Pancreas (tissue), 10 donors: ENCODE results near the gene INO80D. TPM values are rescaled to one million over a fixed set of nuclear protein-coding genes. Genes with fewer than 3 reads are reported as not detected.

Experiments
- ATAC-seq, 4 donors: fragments of 200-7000 bp; cut with Tn5 transposase; one replicate each; pipeline versions ENCODE4 v1.8.0 to v1.9.1; 2020; ENCODE audit warnings: mild to moderate bottlenecking in 4 of 4, moderate library complexity in 4 of 4
- DNase-seq, 6 donors: peaks; one replicate each; pipeline ENCODE4 v3.0.0-alpha.2; 2020
- FAIRE-seq: peaks from 2 replicates; lab custom pipeline; 2012; peaks lifted over from hg19 to GRCh38; lab: Jason Lieb, UNC
- H3K27ac ChIP-seq, 4 donors: fragments of 200-600 bp; sonication (generic); 1 replicate in 3 of 4; 2 replicates in 1 of 4; pipeline versions ENCODE4 v1.5.0 to v1.8.0; 2020
- H3K27me3 ChIP-seq, 4 donors: fragments of 200-600 bp; one replicate each; pipeline ENCODE4 v1.8.0; 2021
- H3K36me3 ChIP-seq, 3 donors: fragments of 200-600 bp; sonication (generic) in 1 of 3; one replicate each; pipeline versions ENCODE4 v1.5.0 to v1.8.0; 2020 to 2021
- H3K4me1 ChIP-seq, 3 donors: fragments of 200-600 bp; one replicate each; pipeline ENCODE4 v1.8.0; 2021
- H3K4me3 ChIP-seq, 4 donors: fragments of 200-600 bp; sonication (generic) in 2 of 4; one replicate each; pipeline versions ENCODE4 v1.5.0 to v1.8.0; 2020 to 2021
- H3K9me3 ChIP-seq, 4 donors: fragments of 200-600 bp; one replicate each; pipeline ENCODE4 v1.8.0; 2021
- CTCF ChIP-seq, 4 donors: fragments of 200-600 bp; sonication (generic) in 3 of 4; IDR thresholded peaks; one replicate each; pipeline versions ENCODE4 v1.5.0 to v1.8.0; 2021; ENCODE audit warnings: antibody characterized with exemption in 4 of 4
- WGBS, 2 donors: extraction: QIAGEN DNeasy Blood & Tissue Kit; methylation state at CpG; one replicate each; pipeline ENCODE4 v1.1.7; 2013; 5-methylcytosine and 5-hydroxymethylcytosine counted together
- intact Hi-C, 3 donors: fragments of 100-400 bp; cut with DNase I; formaldehyde crosslinking; loops; one replicate each; pipeline versions ENCODE4 v1.11.1 to v1.14.2; 2022
- polyA plus RNA-seq, 2 donors: library from polyadenylated mRNA; stranded (reverse); fragments of 200-250 nt; gene quantifications; one replicate each; pipeline ENCODE4 v1.2.3, GENCODE V29; 2013
- total RNA-seq, 6 donors: library from RNA; stranded (reverse); fragmentation: NEBNext Ultra II Directional in 4 of 6; extraction: Animal tissue kit (Norgen Biotek cat#: 25700) in 4 of 6; gene quantifications; one replicate each; pipeline versions ENCODE4 v1.2.1 to v1.2.4, GENCODE V29; 2021 to 2023
- donor health status: healthy with polysubstance abuse.
- donor health status: DM: no; HTN: no; CAD: no; lungs with moderate emphysema.
- donor health status: DM: no; HTN: no; CAD: no.
- donor health status: control.
- donor health status: control.
- donor health status: Bipolar disorder and iron deficiency.
- donor health status: DM: yes; HTN: yes; CAD: no.
- donor health status: DM: no; HTN: no; CAD: no.
- donor health status: DM: no; HTN: no; CAD: no.
- donor health status: DM: yes; HTN: yes; CAD: no.

The INO80D gene
- total and polyA plus RNA-seq, 8 donors = 2.7 to 15.0 (median 9.9) TPM

GRCh38 chr2:206092297-206092696 is 6.3 kb upstream of the INO80D start:
- intact Hi-C loops = no loop called here
- Histone ChIP-seq H3K36me3 (no peaks in the 10 kb centered on the region), H3K27me3 (no peaks in the 10 kb centered on the region), H3K4me3 (no peak overlapping the region), H3K4me1 (peaks cover 0 to 2% (median 0%) of the 10 kb centered on the region in 3 donors), H3K9me3 (no peaks in the 10 kb centered on the region), H3K27ac (no peak overlapping the region)
- 90 to 96% methylated on average over 2 of the region's 2 CpGs for WGBS, 2 donors
- ATAC-seq (no peak), FAIRE-seq (no peak), DNase-seq (no peak)
- no peak for TF ChIP-seq CTCF (IDR thresholded peaks at IDR 0.05)

DNA sequence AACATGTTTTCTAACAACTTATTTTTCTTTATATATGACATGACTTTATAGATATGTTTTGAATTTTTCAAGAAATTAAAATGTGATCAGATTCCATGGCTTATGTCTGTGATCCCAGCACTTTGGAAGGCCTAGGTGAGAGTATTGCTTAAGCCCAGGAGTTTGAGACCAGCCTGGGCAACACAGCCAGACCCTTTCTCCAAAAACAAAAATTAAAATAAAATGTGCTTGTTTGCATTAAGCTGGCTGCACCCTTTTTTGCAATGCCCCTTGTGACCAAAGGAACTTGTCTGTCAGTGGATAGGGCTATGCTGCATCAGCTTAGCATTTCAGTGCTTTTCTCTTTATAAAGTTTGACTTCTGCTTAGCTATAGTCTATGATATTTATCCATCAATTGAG is 2.3 kb upstream of the INO80D start:
- FAIRE-seq = no peak
- Histone ChIP-seq H3K4me1 (peaks cover 4 to 7% (median 6%) of the 10 kb centered on the region in 3 donors), H3K27me3 (no peaks in the 10 kb centered on the region), H3K4me3 (no peak overlapping the region), H3K9me3 (no peaks in the 10 kb centered on the region), H3K36me3 (no peaks in the 10 kb centered on the region), H3K27ac (no peak overlapping the region)
- no peak for TF ChIP-seq CTCF (IDR thresholded peaks at IDR 0.05)
- no peak for ATAC-seq
- intact Hi-C loops = no loop called here
- no peak for DNase-seq

- FAIRE-seq = no peak
- Histone ChIP-seq H3K27ac (peak overlapping the region; percentile 93 to 98 (median 97)), H3K36me3 (no peaks in the 10 kb centered on the region), H3K4me1 (peaks cover 5 to 12% (median 10%) of the 10 kb centered on the region in 3 donors), H3K9me3 (no peaks in the 10 kb centered on the region), H3K4me3 (peak overlapping the region; percentile 3 to 83 (median 80)), H3K27me3 (no peaks in the 10 kb centered on the region)
- 0 to 2% methylated on average over 4 of the region's 4 CpGs for WGBS, 2 donors
- DNase-seq = no peak
- ATAC-seq = peak in 2 of 4 donors; percentile 7 to 29
- TF ChIP-seq CTCF (IDR thresholded peaks at IDR 0.05) = no peak
- intact Hi-C loops = no loop called here
These were observed 859 bp upstream of the INO80D start for GRCh38 chr2:206086716-206087350.

DNA sequence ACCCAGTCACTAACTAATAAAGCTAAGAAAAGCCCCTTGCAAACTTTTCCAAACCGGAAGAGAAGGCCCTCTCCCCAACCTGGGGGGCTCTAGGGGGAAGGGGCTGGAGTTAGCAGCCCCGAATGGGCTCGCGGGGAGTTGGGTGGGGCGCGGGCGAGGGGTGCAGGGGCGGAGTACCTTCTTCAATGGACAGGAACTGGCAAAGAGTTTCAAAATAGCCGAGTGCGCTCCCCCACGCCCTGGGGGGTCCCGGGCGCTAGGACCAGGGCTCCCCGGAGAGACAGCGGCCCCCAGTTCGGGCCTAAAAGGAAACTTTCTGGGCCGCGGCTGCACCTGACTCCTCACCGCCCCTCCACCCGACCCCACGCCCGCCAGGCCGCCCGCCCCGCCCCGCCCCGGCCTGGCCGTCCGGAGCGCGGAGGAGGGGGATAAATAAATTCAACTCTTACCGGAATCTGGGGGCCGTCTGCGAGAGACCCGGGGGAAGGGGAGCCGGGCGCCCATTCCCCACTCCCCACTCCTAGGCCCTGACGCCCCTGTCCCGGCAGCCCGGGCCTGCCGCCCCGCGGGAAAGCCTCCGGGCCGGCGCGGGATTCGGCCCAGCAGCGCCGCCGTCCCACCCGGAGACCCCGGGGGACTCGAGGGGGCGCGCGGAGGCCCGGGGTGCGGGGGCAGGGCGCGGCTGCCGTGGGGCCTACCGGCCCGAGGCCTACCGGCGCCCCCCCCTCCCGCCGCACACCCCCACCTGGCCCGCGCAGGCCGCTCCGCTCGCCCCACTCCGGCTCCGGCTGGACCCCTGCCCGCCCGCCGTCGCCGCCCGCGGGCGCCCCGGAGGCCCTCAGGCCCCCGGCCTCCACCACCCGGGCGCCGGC is 868 bp downstream of the INO80D start:
- Histone ChIP-seq H3K4me1 (peaks cover 5 to 12% (median 10%) of the 10 kb centered on the region in 3 donors), H3K4me3 (peak overlapping the region; percentile 57 to 83 (median 80)), H3K9me3 (no peaks in the 10 kb centered on the region), H3K27ac (peak overlapping the region; percentile 93 to 98 (median 97)), H3K27me3 (no peaks in the 10 kb centered on the region), H3K36me3 (no peaks in the 10 kb centered on the region)
- FAIRE-seq = no peak
- peak; percentile 36 to 57 (median 39) for ATAC-seq
- intact Hi-C loops = no loop called here
- peak; percentile 34 to 75 (median 50) for DNase-seq
- no peak for TF ChIP-seq CTCF (IDR thresholded peaks at IDR 0.05)
- WGBS, 2 donors = 1% methylated on average over 34 to 88 of the region's 88 CpGs
